WERI-Rb-1 (cell line): Measurements from ENCODE around the gene MFSD6.

Experiments
- DNase-seq: peaks from one replicate; pipeline ENCODE4 v3.0.0-alpha.2; 2020
- H3K27ac ChIP-seq: fragments of 250-450 bp; sonication (Bioruptor Pico); 2 replicates; pipeline ENCODE4 v1.5.1; 2020; ENCODE audit warnings: mild to moderate bottlenecking, moderate library complexity
- H3K27me3 ChIP-seq: fragments of 250-450 bp; sonication (Bioruptor Pico); 2 replicates; pipeline ENCODE4 v1.5.1; 2021; ENCODE audit warnings: mild to moderate bottlenecking, low read depth, moderate library complexity; ENCODE audit not compliant: insufficient read depth, severe bottlenecking
- H3K36me3 ChIP-seq: fragments of 250-450 bp; sonication (Bioruptor Pico); 2 replicates; pipeline ENCODE4 v1.5.1; 2020; ENCODE audit warnings: mild to moderate bottlenecking, moderate library complexity
- H3K4me3 ChIP-seq: 2 replicates; pipeline ENCODE4 v1.5.1; 2011; ENCODE audit warnings: low read depth, mild to moderate bottlenecking, control low read depth, low read length
- H3K9me3 ChIP-seq: fragments of 250-450 bp; sonication (Bioruptor Pico); 2 replicates; pipeline ENCODE4 v1.5.1; 2021; ENCODE audit warnings: mild to moderate bottlenecking, moderate library complexity; ENCODE audit not compliant: severe bottlenecking
- CTCF ChIP-seq: IDR thresholded peaks from 2 replicates; pipeline ENCODE4 v1.5.1; 2011; ENCODE audit warnings: low read depth, mild to moderate bottlenecking, control low read depth, inconsistent platforms, low read length

Gene MFSD6

GRCh38 chr2:190497428-190497827 is 89.3 kb downstream of the MFSD6 start:
- peaks cover 8% of the 10 kb centered on the region for H3K36me3 ChIP-seq
- DNase-seq = peak; percentile 22
- TF ChIP-seq CTCF = no peak

DNA sequence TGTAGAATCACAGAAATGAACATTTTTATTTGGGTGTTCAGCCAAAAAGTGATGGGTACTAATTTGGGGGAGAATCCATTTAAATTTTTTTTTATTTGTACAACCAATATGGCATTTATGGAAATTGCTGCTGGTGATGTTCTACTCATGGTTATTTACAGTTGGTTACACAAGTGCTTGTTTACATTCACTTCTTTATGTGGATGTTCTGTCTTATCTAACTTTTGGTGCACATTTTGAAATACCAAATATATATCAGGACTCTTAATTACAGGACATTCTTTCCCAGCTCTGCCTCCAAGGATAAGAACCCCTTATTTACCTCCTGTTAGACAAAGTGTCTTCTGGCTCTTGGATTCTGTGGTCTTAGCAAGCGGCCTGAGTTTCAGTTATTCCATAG is 91.1 kb downstream of the MFSD6 start:
- no peak for TF ChIP-seq CTCF
- no peak overlapping the region for H3K4me3 ChIP-seq
- H3K36me3 ChIP-seq = peaks cover 8% of the 10 kb centered on the region
- H3K27me3 ChIP-seq = no peaks in the 10 kb centered on the region
- H3K27ac ChIP-seq = no peak overlapping the region
- no peaks in the 10 kb centered on the region for H3K9me3 ChIP-seq
- DNase-seq = no peak

More at GRCh38 chr2:190497428-190497827, 89.3 kb downstream of the MFSD6 start:
- Histone ChIP-seq H3K27me3 (no peaks in the 10 kb centered on the region), H3K27ac (no peak overlapping the region), H3K9me3 (no peaks in the 10 kb centered on the region), H3K4me3 (no peak overlapping the region)

DNA sequence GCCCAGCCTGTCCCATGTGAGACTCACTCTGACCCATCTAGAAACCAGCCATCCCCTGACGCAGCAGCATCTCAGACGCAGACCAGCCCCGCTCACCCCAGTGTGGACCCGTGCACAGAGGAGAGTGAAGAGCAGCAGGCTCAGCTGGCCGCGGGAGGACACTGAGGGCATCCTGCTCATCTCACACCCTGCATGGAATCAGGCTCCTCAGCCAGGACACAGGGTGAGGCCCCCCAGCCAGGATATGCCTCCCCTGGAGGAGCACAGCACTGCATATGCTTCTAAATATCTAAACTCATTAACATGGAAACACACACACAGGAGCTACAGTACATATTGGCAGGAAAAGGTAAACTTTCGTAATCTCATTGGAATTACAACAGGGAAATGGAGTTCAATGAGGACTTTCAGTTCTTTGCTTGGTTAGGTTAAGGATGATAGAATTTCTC is 91.9 kb downstream of the MFSD6 start:
- H3K9me3 ChIP-seq = no peaks in the 10 kb centered on the region
- peaks cover 10% of the 10 kb centered on the region for H3K36me3 ChIP-seq
- H3K4me3 ChIP-seq = no peak overlapping the region
- no peaks in the 10 kb centered on the region for H3K27me3 ChIP-seq
- no peak for TF ChIP-seq CTCF
- DNase-seq = no peak
- H3K27ac ChIP-seq = no peak overlapping the region

- H3K4me3 ChIP-seq = no peak overlapping the region
- H3K36me3 ChIP-seq = peaks cover 10% of the 10 kb centered on the region
- no peak for DNase-seq
- no peak overlapping the region for H3K27ac ChIP-seq
- no peak for TF ChIP-seq CTCF
- no peaks in the 10 kb centered on the region for H3K9me3 ChIP-seq
- no peaks in the 10 kb centered on the region for H3K27me3 ChIP-seq
Measured at GRCh38 chr2:190501231-190501630, 93.1 kb downstream of the MFSD6 start.

DNA sequence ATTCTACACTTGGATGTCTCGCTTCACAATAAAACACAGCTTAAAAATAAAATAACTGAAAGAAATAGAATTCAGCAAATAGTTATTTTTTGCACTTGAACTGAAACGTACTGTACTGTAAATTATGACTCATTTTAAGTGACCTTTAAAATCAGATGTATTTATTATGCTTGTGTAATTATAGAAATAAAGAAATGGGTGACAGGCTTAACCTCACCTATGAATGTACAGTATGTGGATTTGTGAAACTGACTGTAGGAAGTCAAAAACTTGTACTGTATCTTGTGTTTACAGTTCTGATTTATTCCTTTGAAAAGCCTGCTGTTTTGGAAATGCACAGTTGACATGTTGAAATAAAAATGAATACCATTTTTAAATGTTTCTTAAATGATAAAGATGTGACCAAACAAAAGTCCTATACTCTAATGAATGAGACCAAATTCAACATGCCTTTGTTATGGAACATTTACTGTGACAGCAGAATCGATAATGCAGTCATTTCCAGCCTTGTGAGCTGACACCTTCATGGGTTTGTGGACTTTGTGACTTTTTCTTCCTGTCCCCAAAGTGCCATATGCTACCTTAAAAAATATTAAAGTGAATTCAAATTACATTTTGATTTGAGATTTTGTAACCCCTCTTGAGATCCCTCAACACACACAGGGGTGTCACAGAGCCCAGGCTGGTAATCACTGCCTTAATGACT is 93.7 kb downstream of the MFSD6 start:
- no peak for DNase-seq
- H3K36me3 ChIP-seq = peaks cover 10% of the 10 kb centered on the region
- H3K27me3 ChIP-seq = no peaks in the 10 kb centered on the region
- no peak overlapping the region for H3K27ac ChIP-seq
- no peak for TF ChIP-seq CTCF
- H3K9me3 ChIP-seq = no peaks in the 10 kb centered on the region
- H3K4me3 ChIP-seq = no peak overlapping the region

DNA sequence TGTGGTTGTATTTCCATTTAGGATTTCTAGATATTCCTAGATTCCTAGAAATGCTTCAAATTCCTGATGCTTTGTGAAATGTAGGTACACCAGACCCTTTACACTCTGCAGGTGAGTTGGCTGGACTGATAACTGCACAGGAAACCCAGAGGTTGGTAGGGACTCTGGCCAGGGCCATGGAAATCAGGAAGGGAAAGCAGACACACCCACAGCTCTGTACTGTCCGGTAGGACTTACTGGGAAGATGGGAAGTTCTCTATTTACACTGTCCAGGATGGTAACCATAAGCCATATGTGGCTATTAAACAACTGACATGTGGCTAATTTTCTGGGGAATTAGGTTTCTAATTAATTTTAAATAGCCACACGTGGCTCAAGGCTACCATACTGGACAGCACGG is 94.9 kb downstream of the MFSD6 start:
- Histone ChIP-seq H3K36me3 (peaks cover 10% of the 10 kb centered on the region), H3K4me3 (no peak overlapping the region), H3K9me3 (no peaks in the 10 kb centered on the region), H3K27me3 (no peaks in the 10 kb centered on the region), H3K27ac (no peak overlapping the region; the same call in 1 of the 2 replicates)
- TF ChIP-seq CTCF = no peak
- DNase-seq = no peak
